LNCaP clone FGC (cell line): ENCODE results near the gene PLS1.

Experiments used
- DNase-seq: peaks from one replicate; pipeline ENCODE4 v3.0.0-alpha.2; 2011; ENCODE audit warnings: low read depth
- H3K4me3 ChIP-seq: 2 replicates; pipeline ENCODE4 v1.5.1; 2011; ENCODE audit warnings: mild to moderate bottlenecking, low read depth, low read length, control low read depth
- TF ChIP-seq, protein P1 (sequence below): IDR thresholded peaks from 2 replicates; pipeline ENCODE4 v1.5.1; 2012; ENCODE audit warnings: mild to moderate bottlenecking; ENCODE audit not compliant: control insufficient read depth, insufficient read depth; ENCODE audit errors: extremely low read depth

PLS1 gene

DNA sequence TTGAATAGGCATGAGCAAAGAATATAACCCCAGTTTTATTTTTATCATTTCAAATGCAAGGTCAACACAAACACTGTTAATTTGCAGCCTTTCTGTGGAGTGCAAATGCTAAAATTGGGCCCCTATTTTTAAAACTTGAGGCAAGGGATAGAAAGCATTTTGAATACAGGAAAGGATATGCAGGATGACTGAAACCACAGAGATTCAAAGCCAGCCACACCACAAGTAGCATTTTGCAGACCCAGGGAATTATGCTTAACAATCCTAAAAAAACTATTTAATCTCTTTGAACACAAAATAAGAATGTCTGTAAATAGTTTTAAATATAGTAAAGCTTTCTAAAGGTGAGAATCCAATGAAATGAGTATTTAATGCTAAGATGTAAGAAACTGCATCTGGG, 64.7 kb downstream of the PLS1 start:
- no peak for DNase-seq
- TF ChIP-seq, protein P1, sequence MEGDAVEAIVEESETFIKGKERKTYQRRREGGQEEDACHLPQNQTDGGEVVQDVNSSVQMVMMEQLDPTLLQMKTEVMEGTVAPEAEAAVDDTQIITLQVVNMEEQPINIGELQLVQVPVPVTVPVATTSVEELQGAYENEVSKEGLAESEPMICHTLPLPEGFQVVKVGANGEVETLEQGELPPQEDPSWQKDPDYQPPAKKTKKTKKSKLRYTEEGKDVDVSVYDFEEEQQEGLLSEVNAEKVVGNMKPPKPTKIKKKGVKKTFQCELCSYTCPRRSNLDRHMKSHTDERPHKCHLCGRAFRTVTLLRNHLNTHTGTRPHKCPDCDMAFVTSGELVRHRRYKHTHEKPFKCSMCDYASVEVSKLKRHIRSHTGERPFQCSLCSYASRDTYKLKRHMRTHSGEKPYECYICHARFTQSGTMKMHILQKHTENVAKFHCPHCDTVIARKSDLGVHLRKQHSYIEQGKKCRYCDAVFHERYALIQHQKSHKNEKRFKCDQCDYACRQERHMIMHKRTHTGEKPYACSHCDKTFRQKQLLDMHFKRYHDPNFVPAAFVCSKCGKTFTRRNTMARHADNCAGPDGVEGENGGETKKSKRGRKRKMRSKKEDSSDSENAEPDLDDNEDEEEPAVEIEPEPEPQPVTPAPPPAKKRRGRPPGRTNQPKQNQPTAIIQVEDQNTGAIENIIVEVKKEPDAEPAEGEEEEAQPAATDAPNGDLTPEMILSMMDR: no peak
- no peak overlapping the region for H3K4me3 ChIP-seq

- DNase-seq: no peak
- TF ChIP-seq, protein P1: no peak
- H3K4me3 ChIP-seq: no peak overlapping the region
Observed at GRCh38 chr3:142663865-142664264, 67.7 kb downstream of the PLS1 start.

- no peak overlapping the region for H3K4me3 ChIP-seq
- TF ChIP-seq, protein P1: no peak
- no peak for DNase-seq
Observed at GRCh38 chr3:142664311-142664710, 68.1 kb downstream of the PLS1 start.

DNA sequence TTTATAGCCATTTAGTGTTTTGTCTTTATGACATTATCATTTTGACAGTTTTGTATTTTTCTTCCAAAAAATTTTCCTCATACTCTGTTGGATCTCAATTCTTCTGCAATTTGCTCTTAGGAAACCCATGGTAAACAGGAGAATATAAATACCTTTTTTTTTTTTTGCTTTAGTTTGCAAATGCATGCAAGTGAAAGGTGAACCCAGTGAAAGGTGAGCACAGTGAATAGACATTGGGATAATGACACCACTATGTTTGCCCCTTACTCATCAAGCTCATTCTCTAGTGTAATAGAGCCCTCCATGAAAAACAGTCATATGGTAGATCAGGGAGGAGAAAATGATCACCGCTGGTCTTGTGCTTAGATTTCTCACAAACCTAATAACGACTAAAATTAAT, 68.6 kb downstream of the PLS1 start:
- no peak overlapping the region for H3K4me3 ChIP-seq
- no peak for DNase-seq
- TF ChIP-seq, protein P1: no peak

- H3K4me3 ChIP-seq: no peak overlapping the region
- no peak for DNase-seq
- TF ChIP-seq, protein P1: no peak
Observed at GRCh38 chr3:142670120-142670519, 73.9 kb downstream of the PLS1 start.

- TF ChIP-seq, protein P1: no peak
- no peak overlapping the region for H3K4me3 ChIP-seq
Observed at GRCh38 chr3:142676151-142676550, 80.0 kb downstream of the PLS1 start.

GRCh38 chr3:142680710-142681109, 84.5 kb downstream of the PLS1 start:
- TF ChIP-seq, protein P1: peak; percentile 41; the same call in 1 of the 2 replicates
- H3K4me3 ChIP-seq: no peak overlapping the region
- DNase-seq: no peak

More at GRCh38 chr3:142676151-142676550, 80.0 kb downstream of the PLS1 start:
- no peak for DNase-seq
